ENCODE measurements around the gene KRT4. TPM values are rescaled to one million over a fixed set of nuclear protein-coding genes. Genes with fewer than 3 reads are reported as not detected.

The KRT4 gene
- total RNA-seq, 1 experiment from 2014 or later: not detected

DNA sequence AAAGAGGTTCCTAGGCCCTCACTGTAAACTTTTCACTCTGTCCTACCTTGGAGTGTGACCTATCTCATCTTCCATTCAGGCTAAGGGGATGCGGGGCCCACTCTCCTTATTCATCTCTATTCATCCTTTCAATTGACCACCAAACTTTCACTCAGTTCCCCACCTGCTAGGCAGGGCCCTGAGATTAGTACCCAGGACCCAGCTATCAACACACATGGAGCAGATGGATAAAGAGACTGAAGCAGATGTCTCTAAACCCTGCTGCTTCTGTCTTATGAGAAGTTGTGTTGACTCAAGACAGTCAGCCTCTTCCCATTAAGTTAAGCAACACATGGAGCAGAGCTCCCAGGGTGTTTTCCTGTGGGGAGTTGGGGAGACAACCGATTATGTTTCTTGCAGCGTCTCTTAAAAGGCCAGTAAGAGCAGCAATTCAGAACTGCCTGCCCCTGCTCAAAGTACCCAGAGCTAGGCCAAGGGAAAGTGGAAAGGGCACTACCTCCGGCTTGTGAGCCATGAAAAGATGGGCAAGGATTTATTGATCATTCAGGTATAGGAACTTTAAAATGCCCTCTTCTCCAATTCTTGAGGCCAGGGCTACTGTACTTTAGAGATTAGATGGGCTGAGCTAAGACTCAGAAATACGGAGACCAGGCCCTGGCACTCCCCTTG, 47.4 kb downstream of the KRT4 start:
- no peaks in the 10 kb centered on the region for H3K23me2 ChIP-seq (ENCODE audit: insufficient read length, low read depth, low read length, poor library complexity, severe bottlenecking)

More for the DNA sequence above, 47.4 kb downstream of the KRT4 start:
- Histone ChIP-seq H3K23ac (ENCODE audit: insufficient read length, low read depth, low read length) (no peak overlapping the region), H3K9me3 (ENCODE audit: control insufficient read depth, low read depth, low read length) (no peaks in the 10 kb centered on the region), H2BK120ac (ENCODE audit: low read depth, low read length, poor library complexity, severe bottlenecking) (no peak overlapping the region), H3K14ac (ENCODE audit: insufficient read depth, low read length) (no peak overlapping the region), H3K9ac (ENCODE audit: extremely low read depth, insufficient read length, low read length) (no peak overlapping the region), H3K79me2 (ENCODE audit: insufficient read depth, low read length) (no peaks in the 10 kb centered on the region), H4K5ac (ENCODE audit: insufficient read length, low read depth, low read length) (no peak overlapping the region), H4K91ac (ENCODE audit: insufficient read length, low read depth, low read length) (no peak overlapping the region), H3K4me1 (ENCODE audit: insufficient read depth, low read length) (no peaks in the 10 kb centered on the region), H2AFZ (ENCODE audit: low read length) (no peak overlapping the region), H3K27me3 (ENCODE audit: insufficient read depth, low read length) (no peaks in the 10 kb centered on the region), H3K4me2 (ENCODE audit: insufficient read depth, insufficient read length, low read length) (no peak overlapping the region), H3K79me1 (ENCODE audit: insufficient read depth, low read depth, low read length, poor library complexity, severe bottlenecking) (no peaks in the 10 kb centered on the region), H2BK20ac (ENCODE audit: low read depth, low read length, poor library complexity, severe bottlenecking) (no peak overlapping the region), H3K4ac (ENCODE audit: low read depth, low read length) (no peak overlapping the region), H4K8ac (replicated peaks; ENCODE audit: insufficient read length, low read depth, low read length) (no peak overlapping the region), H2BK5ac (ENCODE audit: insufficient read length, low read length) (no peak overlapping the region), H2BK12ac (ENCODE audit: insufficient read length, low read depth, low read length) (no peak overlapping the region), H3K27ac (ENCODE audit: insufficient read length, low read depth, low read length) (no peak overlapping the region), H3K56ac (ENCODE audit: insufficient read length, low read depth, low read length) (no peak overlapping the region), H2AK5ac (ENCODE audit: insufficient read length, low read length) (no peak overlapping the region), H3T11ph (ENCODE audit: low read length) (no peak overlapping the region), H4K20me1 (ENCODE audit: control insufficient read depth, insufficient read depth, insufficient read length) (no peaks in the 10 kb centered on the region), H3K18ac (ENCODE audit: insufficient read length, low read depth, low read length) (no peak overlapping the region), H2BK15ac (ENCODE audit: low read depth, low read length) (no peak overlapping the region)
- H3K36me3 Mint-ChIP-seq (ENCODE audit: insufficient read depth in 1 of 3, low read depth in 3 of 3): no peaks in the 10 kb centered on the region
- no peaks in the 10 kb centered on the region for H3K4me1 Mint-ChIP-seq
- H3K27me3 Mint-ChIP-seq (ENCODE audit: low read depth): peaks cover 22% of the 10 kb centered on the region
- H3K4me3 Mint-ChIP-seq: no peak overlapping the region
- TF ChIP-seq, protein P1, sequence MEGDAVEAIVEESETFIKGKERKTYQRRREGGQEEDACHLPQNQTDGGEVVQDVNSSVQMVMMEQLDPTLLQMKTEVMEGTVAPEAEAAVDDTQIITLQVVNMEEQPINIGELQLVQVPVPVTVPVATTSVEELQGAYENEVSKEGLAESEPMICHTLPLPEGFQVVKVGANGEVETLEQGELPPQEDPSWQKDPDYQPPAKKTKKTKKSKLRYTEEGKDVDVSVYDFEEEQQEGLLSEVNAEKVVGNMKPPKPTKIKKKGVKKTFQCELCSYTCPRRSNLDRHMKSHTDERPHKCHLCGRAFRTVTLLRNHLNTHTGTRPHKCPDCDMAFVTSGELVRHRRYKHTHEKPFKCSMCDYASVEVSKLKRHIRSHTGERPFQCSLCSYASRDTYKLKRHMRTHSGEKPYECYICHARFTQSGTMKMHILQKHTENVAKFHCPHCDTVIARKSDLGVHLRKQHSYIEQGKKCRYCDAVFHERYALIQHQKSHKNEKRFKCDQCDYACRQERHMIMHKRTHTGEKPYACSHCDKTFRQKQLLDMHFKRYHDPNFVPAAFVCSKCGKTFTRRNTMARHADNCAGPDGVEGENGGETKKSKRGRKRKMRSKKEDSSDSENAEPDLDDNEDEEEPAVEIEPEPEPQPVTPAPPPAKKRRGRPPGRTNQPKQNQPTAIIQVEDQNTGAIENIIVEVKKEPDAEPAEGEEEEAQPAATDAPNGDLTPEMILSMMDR (conservative IDR thresholded peaks at IDR 0.05): no peak
- DNase-seq: no peak
- H3K27ac Mint-ChIP-seq: no peak overlapping the region
- no CpG with 5 or more reads among the region's 5 CpGs for WGBS (ENCODE audit: extremely low coverage, insufficient read length, low lambda C conversion rate)
- peaks cover 4 to 13% of the 10 kb centered on the region in 2 experiments; a peak in 4 of 5 replicates for H3K9me3 Mint-ChIP-seq

All from H9 (cell line).